Hepatocyte (in vitro differentiated cells): ENCODE results near the gene MEF2D. TPM values are rescaled to one million over a fixed set of nuclear protein-coding genes. Genes with fewer than 3 reads are reported as not detected.
A peak's percentile ranks its signal among the peaks of the same experiment; 100 is the strongest.

Experiments used
- DNase-seq: peaks from one replicate; pipeline ENCODE4 v3.0.0-alpha.2; 2016; ENCODE audit warnings: low spot score
- H2AFZ ChIP-seq: fragments of 200-600 bp; sonication (generic); 2 replicates; pipeline ENCODE4 v1.6.0; 2016; ENCODE audit warnings: antibody characterized with exemption, mild to moderate bottlenecking
- H3K27ac ChIP-seq: fragments of 200-600 bp; sonication (generic); 2 replicates; pipeline ENCODE4 v1.5.1; 2016; ENCODE audit warnings: mild to moderate bottlenecking
- H3K27me3 ChIP-seq: fragments of 200-600 bp; sonication (generic); 2 replicates; pipeline ENCODE4 v1.6.1; 2016
- H3K36me3 ChIP-seq: fragments of 200-600 bp; sonication (generic); replicated peaks from 2 replicates; pipeline ENCODE4 v1.5.1; 2016; ENCODE audit warnings: low read depth; ENCODE audit not compliant: insufficient read depth
- H3K4me1 ChIP-seq: fragments of 200-600 bp; sonication (generic); 2 replicates; pipeline ENCODE4 v1.5.1; 2016; ENCODE audit warnings: mild to moderate bottlenecking, moderate library complexity; ENCODE audit not compliant: insufficient read depth
- H3K4me2 ChIP-seq: fragments of 200-600 bp; sonication (generic); 2 replicates; pipeline ENCODE4 v1.6.0; 2016
- H3K4me3 ChIP-seq: fragments of 200-600 bp; sonication (generic); 2 replicates; pipeline ENCODE4 v1.5.1; 2016; ENCODE audit warnings: mild to moderate bottlenecking
- H3K79me2 ChIP-seq: fragments of 200-600 bp; sonication (generic); 2 replicates; pipeline ENCODE4 v1.6.0; 2017; ENCODE audit warnings: mild to moderate bottlenecking
- H3K9me2 ChIP-seq: fragments of 200-600 bp; sonication (generic); replicated peaks from 2 replicates; pipeline ENCODE4 v1.6.0; 2017; ENCODE audit warnings: mild to moderate bottlenecking; ENCODE audit not compliant: insufficient read depth
- H3K9me3 ChIP-seq: fragments of 200-600 bp; sonication (generic); 2 replicates; pipeline ENCODE4 v1.5.1; 2016; ENCODE audit warnings: low read depth, mild to moderate bottlenecking
- H4K20me1 ChIP-seq: fragments of 200-600 bp; sonication (generic); 2 replicates; pipeline ENCODE4 v1.6.0; 2016; ENCODE audit warnings: mild to moderate bottlenecking; ENCODE audit not compliant: insufficient read depth, poor library complexity, severe bottlenecking
- EZH2 ChIP-seq: fragments of 200-600 bp; sonication (generic); IDR thresholded peaks from 2 replicates; pipeline ENCODE4 v1.6.1; 2016; ENCODE audit warnings: antibody characterized with exemption, mild to moderate bottlenecking, borderline replicate concordance
- EZH2phosphoT487 ChIP-seq: fragments of 200-600 bp; sonication (generic); IDR thresholded peaks from one replicate; pipeline ENCODE4 v1.6.1; 2018; ENCODE audit warnings: antibody characterized with exemption, mild to moderate bottlenecking, low read depth, moderate library complexity; ENCODE audit not compliant: unreplicated experiment, severe bottlenecking
- WGBS: methylation state at CpG from one replicate; pipeline ENCODE4 v1.1.6; 2016; ENCODE audit warnings: low lambda C conversion rate; ENCODE audit errors: missing lambda C conversion rate; 5-methylcytosine and 5-hydroxymethylcytosine counted together
- polyA plus RNA-seq: library from polyadenylated mRNA; unstranded; fragments of >200 nt; fragmentation: Nextera tagmentation; extraction: Ambion mirVana; gene quantifications from 2 replicates; pipeline ENCODE4 v1.2.1, GENCODE V29; 2016
- total RNA-seq: library from RNA; depleted of rRNA; stranded (reverse); fragments of >200 nt; gene quantifications from 2 replicates; pipeline ENCODE4 v1.2.3, GENCODE V29; 2014
- TF ChIP-seq, protein P1 (sequence below): fragments of 200-600 bp; sonication (generic); IDR thresholded peaks from 2 replicates; pipeline ENCODE4 v1.5.1; 2016; ENCODE audit warnings: antibody characterized with exemption, mild to moderate bottlenecking; ENCODE audit not compliant: poor library complexity

MEF2D gene
- total and polyA plus RNA-seq, 2 experiments from 2014 or later, result 20.1 to 25.1 TPM

DNA sequence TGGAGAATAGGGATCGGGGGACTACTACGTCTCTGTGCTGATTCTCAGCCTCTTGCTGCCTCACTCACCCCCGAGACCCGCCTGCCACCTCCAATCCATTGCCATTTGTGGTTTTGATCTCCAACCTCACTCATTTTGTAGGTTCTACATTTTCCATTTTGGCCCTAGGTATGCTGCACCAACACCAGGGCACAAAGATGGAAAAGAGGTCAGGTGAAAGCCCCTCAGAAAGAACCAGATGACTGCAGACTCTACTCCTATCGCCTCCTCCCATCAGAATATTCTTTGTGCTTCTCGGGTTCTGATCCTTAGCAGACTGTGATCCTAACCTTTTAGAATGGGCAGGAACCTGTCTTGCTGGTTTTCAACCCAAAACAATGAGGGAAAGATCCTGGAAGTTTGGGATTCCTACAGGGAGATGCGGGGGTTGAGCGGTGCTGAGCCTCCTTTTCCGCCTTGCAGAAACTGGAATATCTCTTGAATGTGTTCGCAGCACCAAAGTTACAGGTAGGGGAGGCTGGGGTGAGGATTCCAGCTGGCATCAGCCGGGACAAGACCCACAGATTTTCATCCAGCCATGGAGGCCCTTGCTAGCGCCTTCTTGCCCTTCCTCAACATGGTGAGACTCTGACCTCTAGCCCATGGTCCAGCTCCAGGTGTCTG is 78.5 kb downstream of the MEF2D start:
- TF ChIP-seq, protein P1, sequence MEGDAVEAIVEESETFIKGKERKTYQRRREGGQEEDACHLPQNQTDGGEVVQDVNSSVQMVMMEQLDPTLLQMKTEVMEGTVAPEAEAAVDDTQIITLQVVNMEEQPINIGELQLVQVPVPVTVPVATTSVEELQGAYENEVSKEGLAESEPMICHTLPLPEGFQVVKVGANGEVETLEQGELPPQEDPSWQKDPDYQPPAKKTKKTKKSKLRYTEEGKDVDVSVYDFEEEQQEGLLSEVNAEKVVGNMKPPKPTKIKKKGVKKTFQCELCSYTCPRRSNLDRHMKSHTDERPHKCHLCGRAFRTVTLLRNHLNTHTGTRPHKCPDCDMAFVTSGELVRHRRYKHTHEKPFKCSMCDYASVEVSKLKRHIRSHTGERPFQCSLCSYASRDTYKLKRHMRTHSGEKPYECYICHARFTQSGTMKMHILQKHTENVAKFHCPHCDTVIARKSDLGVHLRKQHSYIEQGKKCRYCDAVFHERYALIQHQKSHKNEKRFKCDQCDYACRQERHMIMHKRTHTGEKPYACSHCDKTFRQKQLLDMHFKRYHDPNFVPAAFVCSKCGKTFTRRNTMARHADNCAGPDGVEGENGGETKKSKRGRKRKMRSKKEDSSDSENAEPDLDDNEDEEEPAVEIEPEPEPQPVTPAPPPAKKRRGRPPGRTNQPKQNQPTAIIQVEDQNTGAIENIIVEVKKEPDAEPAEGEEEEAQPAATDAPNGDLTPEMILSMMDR, result no peak
- TF ChIP-seq EZH2phosphoT487 (no peak), EZH2 (no peak)
- Histone ChIP-seq H3K4me2 (peak overlapping the region; percentile 88), H3K4me1 (peaks cover 16% of the 10 kb centered on the region), H3K36me3 (no peaks in the 10 kb centered on the region), H3K9me2 (no peaks in the 10 kb centered on the region), H4K20me1 (no peaks in the 10 kb centered on the region), H2AFZ (no peak overlapping the region), H3K27me3 (peaks cover 100% of the 10 kb centered on the region), H3K9me3 (no peaks in the 10 kb centered on the region), H3K27ac (no peak overlapping the region), H3K4me3 (no peak overlapping the region), H3K79me2 (no peaks in the 10 kb centered on the region)
- no peak for DNase-seq
- 18% methylated on average over 12 of the region's 12 CpGs for whole genome bisulfite sequencing

DNA sequence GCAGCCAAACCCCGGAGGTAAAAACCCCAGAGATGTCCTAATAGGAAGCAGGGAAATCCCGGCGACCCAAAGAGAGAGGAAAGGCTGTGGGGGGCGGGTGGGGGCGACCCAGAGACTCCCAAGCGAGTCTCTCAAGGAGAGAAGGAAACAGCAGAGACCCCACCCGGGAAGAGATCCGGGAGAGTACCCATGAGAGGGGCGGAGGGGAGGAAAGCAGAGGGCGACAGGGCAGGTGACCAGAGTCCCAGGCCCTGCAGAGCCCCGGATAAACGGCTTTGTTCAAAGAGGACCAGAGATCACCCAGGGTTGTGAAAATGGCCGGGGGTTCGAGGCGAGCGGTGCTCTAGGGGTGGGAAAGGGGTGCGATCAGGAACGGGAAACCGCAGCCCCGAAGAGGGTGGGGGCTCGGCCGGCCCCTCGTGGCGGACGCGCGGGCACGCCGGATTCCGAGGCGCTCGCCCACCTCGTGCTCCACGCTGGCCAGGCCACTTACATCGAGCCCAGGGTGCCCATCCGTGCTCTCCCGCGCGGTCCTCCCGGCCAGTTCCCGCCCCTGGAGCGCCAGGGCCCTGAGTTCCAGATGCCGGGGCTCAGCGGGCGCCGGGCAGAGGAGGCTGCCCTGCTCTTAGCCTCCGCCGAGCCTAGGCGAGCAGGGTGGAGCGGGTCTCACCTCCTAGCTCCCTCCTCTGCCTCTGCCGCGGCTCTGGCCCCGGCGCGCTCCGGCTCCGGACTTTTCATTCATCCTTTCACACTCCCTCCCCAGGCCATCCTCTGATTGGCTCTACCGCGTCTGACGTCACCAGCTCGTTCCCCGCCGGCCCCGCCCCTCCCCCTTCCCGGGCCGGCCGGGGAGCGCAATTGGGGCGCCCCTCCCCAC is 79.3 kb downstream of the MEF2D start:
- no peaks in the 10 kb centered on the region for H4K20me1 ChIP-seq
- no peaks in the 10 kb centered on the region for H3K36me3 ChIP-seq
- peak; percentile 85 for DNase-seq
- no peaks in the 10 kb centered on the region for H3K9me2 ChIP-seq
- no peaks in the 10 kb centered on the region for H3K79me2 ChIP-seq
- H3K9me3 ChIP-seq, result no peaks in the 10 kb centered on the region
- peaks cover 100% of the 10 kb centered on the region for H3K27me3 ChIP-seq
- peak overlapping the region; percentile 16 for H3K4me3 ChIP-seq
- peak overlapping the region; percentile 56 for H2AFZ ChIP-seq
- H3K27ac ChIP-seq, result no peak overlapping the region
- 3% methylated on average over 30 of the region's 69 CpGs for WGBS
- H3K4me1 ChIP-seq, result peaks cover 16% of the 10 kb centered on the region
- H3K4me2 ChIP-seq, result peak overlapping the region; percentile 88
- TF ChIP-seq, protein P1, result no peak
- no peak for TF ChIP-seq EZH2
- no peak for TF ChIP-seq EZH2phosphoT487

DNA sequence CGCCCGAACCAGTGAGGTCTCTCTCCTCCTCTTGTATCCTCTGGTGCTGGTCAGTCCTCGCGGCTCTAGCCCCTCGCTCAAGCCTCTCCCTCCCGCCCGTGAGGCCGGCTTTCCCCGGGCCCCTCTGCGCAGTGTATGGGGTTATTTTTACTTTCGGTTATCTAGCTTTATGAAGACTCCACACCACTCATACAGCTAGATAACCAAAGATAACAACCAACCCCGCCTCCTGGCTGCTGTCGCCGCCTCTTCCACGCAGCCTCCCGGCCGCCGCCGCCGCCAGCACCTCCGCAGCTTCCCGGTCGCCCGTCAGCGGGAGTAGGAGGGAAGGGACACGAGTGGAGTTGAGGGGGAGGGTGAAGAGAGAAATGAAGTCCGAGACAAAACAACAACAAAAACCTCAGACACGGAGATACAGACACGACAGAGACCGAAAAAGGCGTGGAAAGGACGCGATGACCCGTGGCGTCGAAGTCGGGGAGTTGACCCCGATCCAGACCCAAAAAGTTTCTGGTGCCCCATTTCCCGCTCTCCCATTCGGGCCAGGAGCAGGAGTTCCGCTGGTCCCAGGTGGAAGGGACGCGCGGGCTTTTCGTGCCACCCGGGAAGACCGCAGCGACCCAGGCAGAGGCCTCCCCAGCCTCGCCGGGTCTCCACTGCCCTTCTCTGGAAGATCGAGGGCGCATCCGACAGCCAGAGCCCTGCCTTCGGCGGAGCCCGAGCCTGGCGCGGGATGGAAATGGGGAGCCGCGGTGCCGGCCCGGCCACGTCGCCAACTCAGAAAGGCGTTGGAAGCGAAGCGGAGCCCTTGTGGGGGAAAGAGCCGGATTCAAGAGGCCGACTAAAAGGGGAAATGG is 80.1 kb downstream of the MEF2D start:
- no peak overlapping the region for H3K4me3 ChIP-seq
- peak overlapping the region; percentile 88 for H3K4me2 ChIP-seq
- no peak for DNase-seq
- no peaks in the 10 kb centered on the region for H3K9me3 ChIP-seq
- H3K4me1 ChIP-seq, result peaks cover 16% of the 10 kb centered on the region
- 3% methylated on average over 69 of the region's 69 CpGs for WGBS
- H4K20me1 ChIP-seq, result no peaks in the 10 kb centered on the region
- no peaks in the 10 kb centered on the region for H3K36me3 ChIP-seq
- H2AFZ ChIP-seq, result peak overlapping the region; percentile 56
- H3K27me3 ChIP-seq, result peaks cover 100% of the 10 kb centered on the region
- TF ChIP-seq EZH2, result peak; percentile 98
- TF ChIP-seq, protein P1, result no peak
- TF ChIP-seq EZH2phosphoT487, result no peak
- H3K79me2 ChIP-seq, result no peaks in the 10 kb centered on the region
- no peaks in the 10 kb centered on the region for H3K9me2 ChIP-seq
- H3K27ac ChIP-seq, result no peak overlapping the region
